ENCODE data around the gene PIEZO2.

DNA sequence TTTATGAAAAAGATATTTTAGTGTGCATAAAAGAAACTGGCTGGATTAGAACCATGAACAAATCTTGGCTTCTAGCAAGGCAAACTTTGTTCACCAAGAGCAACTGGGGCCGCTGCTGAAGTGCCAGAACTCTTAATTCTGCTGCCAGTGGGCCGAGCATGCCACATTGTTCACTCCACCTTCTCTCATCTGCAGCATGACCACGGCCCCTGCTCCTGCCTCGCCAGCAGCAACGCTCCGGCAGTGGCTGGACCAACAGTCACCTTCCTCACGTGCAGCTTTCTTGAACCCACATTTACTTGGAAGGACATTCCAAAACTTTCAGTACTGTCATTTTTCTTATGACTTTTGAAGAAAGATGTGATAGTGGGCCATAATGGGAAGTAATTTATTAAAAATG, 213.8 kb downstream of the PIEZO2 start:
- no peak for TF ChIP-seq EZH2 (IDR thresholded peaks at IDR 0.05; ENCODE audit: low read length)
- TF ChIP-seq, protein P1, sequence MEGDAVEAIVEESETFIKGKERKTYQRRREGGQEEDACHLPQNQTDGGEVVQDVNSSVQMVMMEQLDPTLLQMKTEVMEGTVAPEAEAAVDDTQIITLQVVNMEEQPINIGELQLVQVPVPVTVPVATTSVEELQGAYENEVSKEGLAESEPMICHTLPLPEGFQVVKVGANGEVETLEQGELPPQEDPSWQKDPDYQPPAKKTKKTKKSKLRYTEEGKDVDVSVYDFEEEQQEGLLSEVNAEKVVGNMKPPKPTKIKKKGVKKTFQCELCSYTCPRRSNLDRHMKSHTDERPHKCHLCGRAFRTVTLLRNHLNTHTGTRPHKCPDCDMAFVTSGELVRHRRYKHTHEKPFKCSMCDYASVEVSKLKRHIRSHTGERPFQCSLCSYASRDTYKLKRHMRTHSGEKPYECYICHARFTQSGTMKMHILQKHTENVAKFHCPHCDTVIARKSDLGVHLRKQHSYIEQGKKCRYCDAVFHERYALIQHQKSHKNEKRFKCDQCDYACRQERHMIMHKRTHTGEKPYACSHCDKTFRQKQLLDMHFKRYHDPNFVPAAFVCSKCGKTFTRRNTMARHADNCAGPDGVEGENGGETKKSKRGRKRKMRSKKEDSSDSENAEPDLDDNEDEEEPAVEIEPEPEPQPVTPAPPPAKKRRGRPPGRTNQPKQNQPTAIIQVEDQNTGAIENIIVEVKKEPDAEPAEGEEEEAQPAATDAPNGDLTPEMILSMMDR (optimal IDR thresholded peaks at IDR 0.05 in 1 of 3, IDR thresholded peaks at IDR 0.05 in 1 of 3, conservative IDR thresholded peaks at IDR 0.05 in 1 of 3; ENCODE audit: extremely low read depth in 1 of 3, insufficient read depth in 2 of 3, low read length in 3 of 3) = no peak

Data from keratinocyte (primary cell).